Sigmoid colon (tissue), 7 donors: Measurements from ENCODE around the gene AMT. TPM values are rescaled to one million over a fixed set of nuclear protein-coding genes. Genes with fewer than 3 reads are reported as not detected.
A peak's percentile ranks its signal among the peaks of the same experiment; 100 is the strongest.

Experiments
- DNase-seq: peaks from one replicate; pipeline ENCODE4 v3.0.0-alpha.2; 2019
- H3K27ac ChIP-seq, 4 donors: fragments of 200-600 bp; sonication (generic); one replicate each; pipeline ENCODE4 v1.5.1; 2016 to 2019; ENCODE audit warnings: mild to moderate bottlenecking in 1 of 4
- H3K27me3 ChIP-seq, 3 donors: fragments of 200-600 bp; sonication (generic); one replicate each; pipeline ENCODE4 v1.5.1; 2019; ENCODE audit warnings: mild to moderate bottlenecking in 1 of 3
- H3K36me3 ChIP-seq, 4 donors: fragments of 200-600 bp; sonication (generic); one replicate each; pipeline ENCODE4 v1.5.1; 2016 to 2019
- H3K4me1 ChIP-seq, 4 donors: fragments of 200-600 bp; sonication (generic); one replicate each; pipeline ENCODE4 v1.5.1; 2017 to 2019
- H3K4me3 ChIP-seq, 4 donors: fragments of 200-600 bp; sonication (generic); one replicate each; pipeline ENCODE4 v1.5.1; 2017 to 2019; ENCODE audit warnings: mild to moderate bottlenecking in 2 of 4, moderate library complexity in 1 of 4
- H3K9me3 ChIP-seq, 4 donors: fragments of 200-600 bp in 3 of 4; sonication (generic) in 3 of 4; one replicate each; pipeline versions ENCODE4 v1.5.1 to v1.6.1; 2013 to 2019
- EP300 ChIP-seq, 4 donors: sonication (generic); formaldehyde crosslinking; IDR thresholded peaks; one replicate each; pipeline ENCODE4 v1.6.1; 2017; ENCODE audit warnings: antibody characterized with exemption in 4 of 4
- POLR2A ChIP-seq, 2 donors: fragments of 450-650 bp; IDR thresholded peaks; one replicate each; pipeline ENCODE4 v1.6.1; 2016; ENCODE audit warnings: antibody characterized with exemption in 2 of 2, mild to moderate bottlenecking in 2 of 2, moderate library complexity in 2 of 2
- POLR2AphosphoS5 ChIP-seq, 4 donors: sonication (generic); formaldehyde crosslinking; IDR thresholded peaks; one replicate each; pipeline ENCODE4 v1.6.1; 2017; ENCODE audit warnings: antibody characterized with exemption in 4 of 4
- WGBS, 2 donors: extraction: QIAGEN DNeasy Blood & Tissue Kit; methylation state at CpG; one replicate each; pipeline ENCODE4 v1.1.7; 2013; 5-methylcytosine and 5-hydroxymethylcytosine counted together
- intact Hi-C: fragments of 100-400 bp; cut with DNase I; formaldehyde crosslinking; loops from one replicate; pipeline ENCODE4 v1.15.1; 2023
- polyA plus RNA-seq, 3 donors: library from polyadenylated mRNA; stranded (reverse); fragments of 200-250 nt; gene quantifications; one replicate each; pipeline ENCODE4 v1.2.3, GENCODE V29; 2013
- total RNA-seq, 4 donors: library from RNA; depleted of rRNA; stranded (reverse); fragments of >200 nt; gene quantifications; one replicate each; pipeline ENCODE4 v1.1.0, GENCODE V29; 2016
- TF ChIP-seq, protein P1 (sequence below), 4 experiments: fragments of 450-650 bp in 3 of 4; fragments of 200-600 bp in 1 of 4; IDR thresholded peaks; one replicate each; pipeline ENCODE4 v1.5.1; 2016 to 2019; ENCODE audit warnings: antibody characterized with exemption in 4 of 4, mild to moderate bottlenecking in 3 of 4, moderate library complexity in 2 of 4
- donor health status: healthy with polysubstance abuse.
- donor health status: Bipolar disorder and iron deficiency.
- donor health status: healthy.

Gene AMT
- total and polyA plus RNA-seq, 7 donors = 3.1 to 16.1 (median 11.5) TPM

GRCh38 chr3:49413338-49413734 lies 8.9 kb downstream of the AMT start:
- intact Hi-C loops = loop anchor here (2.0 to 5.0 kb wide), 3 partner anchors 55 to 71 kb away; partner anchors contain the start of genes GPX1 and USP4
- WGBS, 2 donors = 82 to 91% methylated on average over 6 of the region's 6 CpGs
- peaks cover 0 to 35% (median 0%) of the 10 kb centered on the region in 4 donors for H3K36me3 ChIP-seq
- peak overlapping the region; percentile 95 to 99 (median 98) for H3K27ac ChIP-seq
- H3K9me3 ChIP-seq = no peaks in the 10 kb centered on the region
- no peaks in the 10 kb centered on the region for H3K27me3 ChIP-seq
- peak overlapping the region in 3 of 4 donors; percentile 69 to 95 (median 73) for H3K4me3 ChIP-seq
- peaks cover 0 to 63% (median 41%) of the 10 kb centered on the region in 4 donors for H3K4me1 ChIP-seq
- DNase-seq = no peak
- TF ChIP-seq POLR2AphosphoS5 (IDR thresholded peaks at IDR 0.05) (no peak), EP300 (IDR thresholded peaks at IDR 0.05) (no peak)
- TF ChIP-seq, protein P1, sequence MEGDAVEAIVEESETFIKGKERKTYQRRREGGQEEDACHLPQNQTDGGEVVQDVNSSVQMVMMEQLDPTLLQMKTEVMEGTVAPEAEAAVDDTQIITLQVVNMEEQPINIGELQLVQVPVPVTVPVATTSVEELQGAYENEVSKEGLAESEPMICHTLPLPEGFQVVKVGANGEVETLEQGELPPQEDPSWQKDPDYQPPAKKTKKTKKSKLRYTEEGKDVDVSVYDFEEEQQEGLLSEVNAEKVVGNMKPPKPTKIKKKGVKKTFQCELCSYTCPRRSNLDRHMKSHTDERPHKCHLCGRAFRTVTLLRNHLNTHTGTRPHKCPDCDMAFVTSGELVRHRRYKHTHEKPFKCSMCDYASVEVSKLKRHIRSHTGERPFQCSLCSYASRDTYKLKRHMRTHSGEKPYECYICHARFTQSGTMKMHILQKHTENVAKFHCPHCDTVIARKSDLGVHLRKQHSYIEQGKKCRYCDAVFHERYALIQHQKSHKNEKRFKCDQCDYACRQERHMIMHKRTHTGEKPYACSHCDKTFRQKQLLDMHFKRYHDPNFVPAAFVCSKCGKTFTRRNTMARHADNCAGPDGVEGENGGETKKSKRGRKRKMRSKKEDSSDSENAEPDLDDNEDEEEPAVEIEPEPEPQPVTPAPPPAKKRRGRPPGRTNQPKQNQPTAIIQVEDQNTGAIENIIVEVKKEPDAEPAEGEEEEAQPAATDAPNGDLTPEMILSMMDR (IDR thresholded peaks at IDR 0.05) = no peak

DNA sequence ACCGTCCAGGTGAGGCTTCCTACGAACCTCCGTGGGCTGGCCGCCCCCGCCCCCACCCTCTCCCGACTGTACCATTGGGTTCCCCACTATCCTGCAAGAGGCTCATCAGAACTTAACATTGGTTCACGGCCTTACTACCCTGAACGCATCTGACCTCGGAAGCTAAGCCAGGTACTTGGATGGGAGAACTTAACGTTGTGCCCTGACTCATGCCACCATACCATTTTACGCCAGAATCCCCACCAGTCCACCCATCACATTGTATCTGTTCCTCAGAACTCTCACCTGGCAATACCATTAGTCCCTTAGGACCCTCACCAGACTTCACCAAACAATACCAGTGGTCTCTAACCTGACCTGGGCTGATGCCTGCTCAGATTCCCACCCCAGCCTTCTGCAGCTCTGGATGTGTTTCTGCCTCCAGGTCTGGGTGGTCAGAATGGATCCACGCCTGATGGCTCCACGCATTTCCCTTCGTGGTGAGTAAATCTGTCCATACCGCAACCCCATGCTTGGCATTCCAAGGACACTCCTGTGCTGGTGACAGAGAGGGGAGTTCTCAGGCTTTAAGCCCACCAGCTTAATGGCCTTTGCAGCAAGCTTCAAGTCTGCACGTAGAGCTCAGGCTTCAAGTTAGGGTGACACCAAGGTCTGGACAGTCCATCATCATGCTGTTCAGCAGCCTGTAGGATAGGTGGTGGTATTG lies 9.5 kb downstream of the AMT start:
- H3K36me3 ChIP-seq = peaks cover 0 to 32% (median 0%) of the 10 kb centered on the region in 4 donors
- H3K4me1 ChIP-seq = peaks cover 0 to 67% (median 45%) of the 10 kb centered on the region in 4 donors
- H3K4me3 ChIP-seq = peak overlapping the region; percentile 69 to 95 (median 74)
- 28 to 33% methylated on average over 16 of the region's 16 CpGs for WGBS, 2 donors
- intact Hi-C loops = loop anchor here (1.0 to 5.0 kb wide), 5 partner anchors 17 to 318 kb away; partner anchors contain the start of genes GPX1, NICN1, QRICH1 and USP4
- no peaks in the 10 kb centered on the region for H3K27me3 ChIP-seq
- TF ChIP-seq POLR2AphosphoS5 (IDR thresholded peaks at IDR 0.05) (no peak), EP300 (IDR thresholded peaks at IDR 0.05) (no peak), POLR2A (IDR thresholded peaks at IDR 0.05) (no peak)
- TF ChIP-seq, protein P1 (IDR thresholded peaks at IDR 0.05) = no peak
- no peaks in the 10 kb centered on the region for H3K9me3 ChIP-seq
- no peak for DNase-seq
- peak overlapping the region; percentile 95 to 99 (median 98) for H3K27ac ChIP-seq

- TF ChIP-seq EP300 (IDR thresholded peaks at IDR 0.05) (peak in 1 of 4 donors; percentile 80), POLR2A (IDR thresholded peaks at IDR 0.05) (peak; percentile 93 to 96), POLR2AphosphoS5 (IDR thresholded peaks at IDR 0.05) (peak; percentile 98 to 99 (median 98))
- TF ChIP-seq, protein P1 (IDR thresholded peaks at IDR 0.05) = no peak
- H3K36me3 ChIP-seq = peaks cover 0 to 25% (median 0%) of the 10 kb centered on the region in 4 donors
- H3K4me1 ChIP-seq = peaks cover 0 to 73% (median 50%) of the 10 kb centered on the region in 4 donors
- no peaks in the 10 kb centered on the region for H3K27me3 ChIP-seq
- H3K9me3 ChIP-seq = no peaks in the 10 kb centered on the region
- intact Hi-C loops = loop anchor here (1.0 to 5.0 kb wide), 5 partner anchors 17 to 318 kb away; partner anchors contain the start of genes GPX1, NICN1, QRICH1 and USP4
- peak within 1 kb of the TSS; percentile 69 to 95 (median 74) for H3K4me3 ChIP-seq
- 0% methylated on average over 62 of the region's 62 CpGs for WGBS, 2 donors
- peak; percentile 100 for DNase-seq
- H3K27ac ChIP-seq = peak within 1 kb of the TSS; percentile 95 to 99 (median 98)
Observed at GRCh38 chr3:49411968-49412631, 10.2 kb downstream of the AMT start, which contains the start of the genes RHOA and TCTA. TSS of gene RHOA (minus strand) at chr3:49411976. CDS start at chr3:49375589, 36,387 bp downstream. TSS of gene TCTA (plus strand) at chr3:49412423. CDS start at chr3:49412427, 4 bp downstream.

GRCh38 chr3:49411535-49411967 lies 10.7 kb downstream of the AMT start:
- H3K36me3 ChIP-seq = peaks cover 0 to 20% (median 0%) of the 10 kb centered on the region in 4 donors
- TF ChIP-seq POLR2A (IDR thresholded peaks at IDR 0.05) (no peak), POLR2AphosphoS5 (IDR thresholded peaks at IDR 0.05) (peak in 3 of 4 donors; percentile 79 to 88 (median 83))
- TF ChIP-seq, protein P1 (IDR thresholded peaks at IDR 0.05) = no peak
- no peaks in the 10 kb centered on the region for H3K27me3 ChIP-seq
- H3K9me3 ChIP-seq = no peaks in the 10 kb centered on the region
- intact Hi-C loops = loop anchor here (5.0 kb wide), 1 partner anchor 69 kb away; the partner anchor contains the start of gene USP4
- peaks cover 0 to 73% (median 56%) of the 10 kb centered on the region in 4 donors for H3K4me1 ChIP-seq
- peak; percentile 81 for DNase-seq
- H3K4me3 ChIP-seq = peak overlapping the region; percentile 66 to 95 (median 71)
- 1% methylated on average over 59 of the region's 59 CpGs for WGBS, 2 donors
- H3K27ac ChIP-seq = peak overlapping the region; percentile 95 to 99 (median 98)
